Skin epidermis (tissue), 12 donors: ENCODE results near the gene BAZ2B.

ENCODE experiments used
- H3K27ac ChIP-seq, 21 experiments: fragments of 200-600 bp; sonication (generic) in 11 of 21; one replicate each; pipeline ENCODE4 v1.5.0; 2020; ENCODE audit warnings: mild to moderate bottlenecking in 3 of 21, inconsistent platforms in 2 of 21, moderate library complexity in 2 of 21
- H3K4me3 ChIP-seq, 7 experiments: fragments of 200-600 bp; sonication (generic) in 2 of 7; one replicate each; pipeline ENCODE4 v1.5.0; 2020; ENCODE audit warnings: inconsistent platforms in 2 of 7, mild to moderate bottlenecking in 2 of 7, moderate library complexity in 1 of 7

BAZ2B gene

GRCh38 chr2:159489476-159489875, 126.9 kb downstream of the BAZ2B start:
- Histone ChIP-seq H3K27ac (no peak overlapping the region), H3K4me3 (no peak overlapping the region)

DNA sequence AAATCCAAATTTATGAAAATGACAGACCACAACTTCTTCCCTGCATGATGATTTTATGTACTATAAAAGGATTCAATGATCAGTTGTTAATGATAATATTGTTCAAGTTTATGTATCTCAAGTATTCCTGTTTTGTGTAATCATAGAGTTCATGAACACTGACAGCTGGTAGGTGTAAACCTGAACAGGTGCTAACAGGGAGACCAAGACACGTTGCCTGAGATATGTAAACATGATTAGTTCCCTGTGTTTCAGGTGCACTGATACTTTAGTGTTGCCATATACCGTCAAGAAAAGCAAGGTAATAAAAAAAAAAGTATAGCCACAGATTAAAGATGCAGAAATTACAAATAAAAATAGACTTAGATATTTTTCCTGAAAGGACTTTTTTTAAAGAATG, 131.8 kb downstream of the BAZ2B start:
- no peak overlapping the region for H3K4me3 ChIP-seq
- no peak overlapping the region for H3K27ac ChIP-seq

DNA sequence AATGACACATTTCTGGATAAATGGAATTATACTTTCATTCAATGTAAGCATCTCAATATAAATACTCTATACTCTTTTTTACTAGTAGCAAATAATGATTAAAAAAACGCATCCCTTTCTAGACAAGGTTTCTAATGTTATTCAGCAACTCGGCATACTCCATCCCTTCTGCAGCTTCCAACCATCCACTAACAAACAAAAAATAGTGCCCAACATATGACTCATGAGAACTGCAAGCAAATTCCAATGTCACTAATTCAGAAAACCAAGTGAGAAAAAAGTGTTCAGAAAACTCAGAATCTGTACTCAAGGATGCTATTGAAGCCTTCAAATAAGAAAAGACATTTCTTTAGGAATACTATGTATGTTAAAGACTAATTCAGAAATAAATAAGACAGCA, 140.0 kb downstream of the BAZ2B start:
- no peak overlapping the region for H3K27ac ChIP-seq
- no peak overlapping the region for H3K4me3 ChIP-seq

GRCh38 chr2:159475793-159476192, 140.6 kb downstream of the BAZ2B start:
- no peak overlapping the region for H3K4me3 ChIP-seq

DNA sequence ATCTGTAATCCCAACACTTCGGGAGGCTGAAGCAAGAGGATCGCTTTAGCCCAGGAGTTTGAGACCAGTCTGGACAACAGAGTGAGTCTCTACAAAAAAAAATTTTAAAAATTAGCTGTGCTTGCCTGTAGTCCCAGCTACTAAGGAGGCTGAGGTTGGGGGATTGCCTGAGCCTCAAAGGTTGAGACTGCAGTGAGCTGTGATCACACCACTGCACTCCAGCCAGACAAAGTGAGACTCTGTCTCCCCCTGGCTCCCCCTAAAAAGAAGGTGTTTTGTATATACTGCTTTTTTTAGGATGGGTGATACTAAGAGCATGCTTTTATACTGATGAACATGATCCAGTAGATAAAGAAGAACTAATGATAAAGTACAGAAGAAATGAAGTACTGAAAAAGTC, 145.0 kb downstream of the BAZ2B start:
- Histone ChIP-seq H3K27ac (no peak overlapping the region), H3K4me3 (no peak overlapping the region)

More at GRCh38 chr2:159475793-159476192, 140.6 kb downstream of the BAZ2B start:
- no peak overlapping the region for H3K27ac ChIP-seq

DNA sequence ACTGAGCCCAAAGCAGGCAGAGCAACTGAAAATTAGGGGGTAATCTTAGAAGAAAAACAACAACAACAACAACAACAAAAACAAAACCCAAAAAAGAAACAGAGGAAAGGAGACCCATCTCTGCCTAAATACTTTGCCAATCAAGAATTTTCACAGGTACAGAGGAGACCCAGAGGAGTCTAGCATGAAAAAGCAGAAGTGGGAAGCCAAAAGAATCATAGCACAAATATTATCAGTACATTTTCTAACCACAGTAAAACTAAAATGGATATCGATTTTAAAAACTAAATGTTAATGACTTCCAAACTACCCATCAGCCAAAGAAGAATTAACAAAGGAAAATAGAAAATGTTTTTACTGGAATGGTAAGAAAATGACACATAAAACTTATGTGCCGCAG, 148.1 kb downstream of the BAZ2B start:
- no peak overlapping the region for H3K4me3 ChIP-seq
- no peak overlapping the region for H3K27ac ChIP-seq

DNA sequence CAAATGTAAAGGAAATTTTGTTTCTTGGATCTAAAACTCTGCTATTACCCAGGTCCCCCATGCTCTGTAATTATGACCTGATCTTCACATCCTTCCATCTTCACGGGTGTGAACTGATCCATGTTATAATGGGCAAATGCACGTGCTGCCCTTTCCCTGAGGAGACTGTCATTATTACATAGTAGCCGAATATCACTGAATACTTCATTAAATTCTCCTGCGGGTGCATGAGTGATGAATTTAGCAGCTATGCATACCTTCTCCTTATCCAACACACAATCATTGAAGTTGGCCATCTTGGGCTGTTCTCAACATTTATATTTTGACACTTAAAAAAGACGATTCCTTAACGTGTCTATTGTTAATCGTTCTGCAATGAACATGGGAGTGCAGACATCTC, 153.4 kb downstream of the BAZ2B start:
- no peak overlapping the region for H3K4me3 ChIP-seq
- H3K27ac ChIP-seq, result no peak overlapping the region

- no peak overlapping the region for H3K4me3 ChIP-seq
- no peak overlapping the region for H3K27ac ChIP-seq
Observed at GRCh38 chr2:159462201-159462785, 154.1 kb downstream of the BAZ2B start.

DNA sequence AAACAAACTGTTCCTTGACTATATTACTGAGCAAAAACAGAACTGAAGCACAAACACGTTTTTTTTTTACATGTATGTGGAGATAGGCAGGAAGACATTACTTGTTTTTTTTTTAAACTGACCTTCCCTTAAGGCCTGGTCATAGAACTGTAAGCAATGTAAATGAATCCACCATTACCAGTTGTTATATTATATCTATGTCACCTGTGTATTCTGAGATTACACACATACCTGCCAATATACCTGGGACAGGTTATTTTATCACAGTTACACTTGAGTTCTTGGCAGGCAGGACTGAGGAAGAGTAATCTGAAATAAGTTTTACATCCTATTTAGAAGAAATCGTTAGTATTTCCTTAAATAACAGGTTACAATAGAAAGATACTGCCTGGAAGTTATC, 155.3 kb downstream of the BAZ2B start:
- no peak overlapping the region for H3K4me3 ChIP-seq
- H3K27ac ChIP-seq, result no peak overlapping the region

DNA sequence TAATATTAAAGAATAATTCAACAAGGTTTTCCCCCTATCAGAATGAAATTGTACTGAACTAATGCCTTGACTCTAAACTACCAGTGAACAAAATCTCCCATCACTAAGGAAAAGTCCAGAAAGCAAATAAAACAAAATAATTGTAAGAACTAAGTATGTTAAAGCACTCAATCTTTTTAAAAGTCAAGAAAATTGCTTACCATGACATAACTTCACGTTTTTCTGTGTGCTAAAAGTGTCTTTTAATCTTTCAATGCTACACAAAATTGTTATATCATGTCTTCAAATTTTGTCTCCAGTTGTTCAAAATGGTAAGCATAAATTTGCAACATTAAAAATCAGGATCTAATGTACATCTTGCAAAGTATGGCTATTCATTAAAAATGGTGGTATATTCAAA, 156.1 kb downstream of the BAZ2B start:
- H3K27ac ChIP-seq, result no peak overlapping the region
- no peak overlapping the region for H3K4me3 ChIP-seq

GRCh38 chr2:159459279-159459678, 157.1 kb downstream of the BAZ2B start:
- Histone ChIP-seq H3K27ac (no peak overlapping the region), H3K4me3 (no peak overlapping the region)

DNA sequence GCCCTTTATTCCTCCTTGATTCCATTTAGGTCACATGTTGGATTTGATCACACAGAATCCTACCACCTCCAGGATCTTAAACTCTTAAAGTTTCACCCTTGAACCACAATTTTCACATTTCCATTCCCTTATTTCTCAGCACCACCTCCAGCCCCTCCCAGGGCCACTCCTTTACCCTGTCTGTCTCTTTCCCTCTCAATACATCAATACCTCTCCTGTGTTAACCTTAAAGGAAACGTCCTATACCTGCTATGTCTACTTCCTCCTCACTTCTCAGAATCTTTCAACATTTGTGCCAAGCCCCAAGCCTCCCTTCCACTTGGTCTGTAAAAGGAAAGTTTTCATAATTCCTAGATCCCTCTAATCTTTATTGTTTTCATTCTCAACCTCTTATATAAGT, 158.8 kb downstream of the BAZ2B start:
- no peak overlapping the region for H3K27ac ChIP-seq
- H3K4me3 ChIP-seq, result no peak overlapping the region

GRCh38 chr2:159456500-159457426, 159.6 kb downstream of the BAZ2B start:
- no peak overlapping the region for H3K4me3 ChIP-seq
- H3K27ac ChIP-seq, result peak overlapping the region in 1 of 21 experiments; percentile 11

DNA sequence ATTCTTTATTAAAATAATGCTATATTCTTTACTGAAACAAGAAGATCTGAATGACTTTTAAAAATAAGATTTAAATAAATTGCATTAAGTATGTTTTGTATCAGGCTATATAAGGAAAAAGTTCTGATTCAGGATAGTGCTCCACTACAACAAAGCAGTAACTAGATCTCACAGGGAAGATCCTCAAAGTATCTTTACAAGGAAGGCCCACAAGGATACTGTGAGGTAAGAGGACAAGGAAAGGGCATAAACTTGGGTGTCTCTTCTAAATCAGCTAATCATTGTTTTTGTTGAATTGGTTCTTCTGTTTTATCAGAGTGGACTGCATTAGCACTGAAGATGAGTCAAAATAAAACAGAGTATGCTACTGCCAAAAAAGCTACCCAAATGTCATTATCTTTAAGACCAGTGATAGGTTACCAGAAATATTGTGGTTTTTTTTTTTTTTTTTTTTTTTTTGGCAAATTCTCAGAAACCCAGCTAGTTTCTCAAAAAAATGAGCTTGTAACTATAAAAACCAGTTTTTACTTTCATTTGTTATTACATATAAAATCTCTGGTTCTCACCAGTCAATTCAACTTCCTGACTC, 160.9 kb downstream of the BAZ2B start:
- Histone ChIP-seq H3K27ac (no peak overlapping the region), H3K4me3 (no peak overlapping the region)

DNA sequence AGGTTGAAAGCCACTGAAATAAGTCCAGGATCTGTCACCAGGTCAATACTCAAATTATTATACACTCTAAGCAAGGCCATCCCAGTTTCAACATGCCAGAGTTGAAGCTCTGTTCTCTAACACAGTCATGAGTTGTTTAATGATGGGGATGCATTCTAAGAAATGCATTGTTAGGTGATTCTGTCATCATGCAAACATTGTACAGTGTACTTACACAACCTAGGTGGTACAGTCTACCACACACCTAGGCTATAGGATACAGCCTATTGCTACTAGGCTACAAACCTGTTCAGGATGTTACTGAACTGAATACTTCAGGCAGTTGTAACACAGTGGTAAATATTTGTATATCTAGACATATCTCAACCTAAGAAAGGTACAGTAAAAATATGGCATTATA, 162.2 kb downstream of the BAZ2B start:
- Histone ChIP-seq H3K4me3 (no peak overlapping the region), H3K27ac (no peak overlapping the region)

GRCh38 chr2:159450180-159450579, 166.2 kb downstream of the BAZ2B start:
- Histone ChIP-seq H3K27ac (no peak overlapping the region), H3K4me3 (no peak overlapping the region)

- H3K27ac ChIP-seq, result no peak overlapping the region
Observed at GRCh38 chr2:159449504-159450124, 166.7 kb downstream of the BAZ2B start.

GRCh38 chr2:159446817-159447216, 169.5 kb downstream of the BAZ2B start:
- no peak overlapping the region for H3K27ac ChIP-seq

More at GRCh38 chr2:159449504-159450124, 166.7 kb downstream of the BAZ2B start:
- no peak overlapping the region for H3K4me3 ChIP-seq

DNA sequence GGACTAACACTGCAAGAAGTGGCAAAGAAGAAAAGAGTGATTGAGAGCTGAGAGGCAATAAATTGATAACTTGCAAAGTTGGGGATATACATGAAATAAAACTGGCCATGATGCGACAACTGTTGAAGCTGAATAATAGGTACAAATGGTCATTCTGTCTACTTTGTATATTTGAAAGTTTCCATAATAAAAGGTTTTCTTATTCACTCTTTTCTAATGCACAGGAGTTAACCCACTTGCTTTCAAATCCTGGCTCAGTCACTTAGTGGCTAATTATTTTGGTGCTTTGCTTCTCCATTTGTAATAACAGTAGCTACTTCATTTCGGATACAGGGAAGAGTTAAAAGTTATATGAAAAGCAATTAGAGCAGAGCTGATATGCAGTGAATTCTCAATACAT, 170.1 kb downstream of the BAZ2B start:
- Histone ChIP-seq H3K4me3 (no peak overlapping the region), H3K27ac (no peak overlapping the region)

More at GRCh38 chr2:159446817-159447216, 169.5 kb downstream of the BAZ2B start:
- H3K4me3 ChIP-seq, result no peak overlapping the region

GRCh38 chr2:159445307-159445706, 171.0 kb downstream of the BAZ2B start:
- Histone ChIP-seq H3K4me3 (no peak overlapping the region), H3K27ac (no peak overlapping the region)
